T-cell (primary cell): ENCODE results near the gene DHX35. TPM values are rescaled to one million over a fixed set of nuclear protein-coding genes. Genes with fewer than 3 reads are reported as not detected.

Experiments
- ATAC-seq, 4 experiments: fragments of 200-7000 bp in 3 of 4; fragments of 150-1000 bp in 1 of 4; cut with Tn5 transposase; replicated peaks in 1 of 4; 1 replicate in 3 of 4; 2 replicates in 1 of 4; pipeline ENCODE4 v1.10.0; 2021; ENCODE audit warnings: moderate library complexity in 3 of 4, mild to moderate bottlenecking in 2 of 4, moderate number of reproducible peaks in 1 of 4
- CTCF ChIA-PET, 2 donors: fragments of 300-600 bp; sonication (Branson Sonifier 250); formaldehyde crosslinking; loops; one replicate each; lab custom pipeline; 2022; ENCODE audit warnings: antibody characterized with exemption in 2 of 2; lab: Charles Lee
- POLR2A ChIA-PET, 2 donors: fragments of 300-600 bp; sonication (Branson Sonifier 250); formaldehyde crosslinking; loops; one replicate each; lab custom pipeline; 2022; ENCODE audit warnings: antibody characterized with exemption in 2 of 2; lab: Charles Lee
- DNase-seq, 35 experiments: peaks; one replicate each; pipeline versions ENCODE4 v3.0.0 to v3.0.0-alpha.2; 2013 to 2023
- H3K27ac ChIP-seq: one replicate; pipeline ENCODE4 v1.5.1; 2013; ENCODE audit warnings: low read length
- H3K27me3 ChIP-seq, 2 experiments: replicated peaks in 1 of 2; 1 replicate in 1 of 2; 2 replicates in 1 of 2; pipeline versions ENCODE4 v1.6.1 to v1.7.0; 2013; ENCODE audit warnings: low read length in 1 of 2, mixed read lengths in 1 of 2; ENCODE audit not compliant: control insufficient read depth in 2 of 2, insufficient read depth in 2 of 2; ENCODE audit errors: extremely low read depth in 1 of 2
- H3K36me3 ChIP-seq, 2 donors: 1 replicate in 1 of 2; 2 replicates in 1 of 2; pipeline versions ENCODE4 v1.6.1 to v1.7.0; 2013; ENCODE audit warnings: low read length in 1 of 2; ENCODE audit not compliant: control insufficient read depth in 2 of 2, insufficient read depth in 1 of 2; ENCODE audit errors: extremely low read depth in 1 of 2
- H3K4me1 ChIP-seq, 2 experiments: 1 replicate in 1 of 2; 2 replicates in 1 of 2; pipeline versions ENCODE4 v1.6.1 to v1.7.0; 2013; ENCODE audit warnings: low read length in 2 of 2, mixed read lengths in 1 of 2; ENCODE audit not compliant: insufficient read depth in 2 of 2, control insufficient read depth in 1 of 2; ENCODE audit errors: extremely low read depth in 1 of 2
- H3K4me3 ChIP-seq, 2 donors: 1 replicate in 1 of 2; 2 replicates in 1 of 2; pipeline versions ENCODE4 v1.5.1 to v1.7.0; 2013; ENCODE audit warnings: mild to moderate bottlenecking in 2 of 2, low read length in 1 of 2, moderate library complexity in 1 of 2; ENCODE audit not compliant: control insufficient read depth in 1 of 2; ENCODE audit errors: extremely low read depth in 1 of 2
- H3K9me3 ChIP-seq: 2 replicates; pipeline ENCODE4 v1.7.0; 2013
- H3K27ac Mint-ChIP-seq, 2 donors: one replicate each; pipeline ENCODE4 v1.8.0; 2020 to 2021; ENCODE audit warnings: mild to moderate bottlenecking in 2 of 2, mixed read lengths in 2 of 2
- H3K27me3 Mint-ChIP-seq, 2 donors: one replicate each; pipeline ENCODE4 v1.8.0; 2021 to 2022; ENCODE audit warnings: mixed read lengths in 2 of 2
- H3K36me3 Mint-ChIP-seq: one replicate; pipeline ENCODE4 v1.8.0; 2021; ENCODE audit warnings: mixed read lengths
- H3K4me1 Mint-ChIP-seq, 3 donors: one replicate each; pipeline ENCODE4 v1.8.0; 2020 to 2022; ENCODE audit warnings: mixed read lengths in 3 of 3, mild to moderate bottlenecking in 1 of 3
- H3K4me3 Mint-ChIP-seq, 3 donors: one replicate each; pipeline ENCODE4 v1.8.0; 2020 to 2022; ENCODE audit warnings: mild to moderate bottlenecking in 3 of 3, mixed read lengths in 3 of 3, moderate library complexity in 3 of 3
- H3K9me3 Mint-ChIP-seq, 3 donors: one replicate each; pipeline ENCODE4 v1.8.0; 2020 to 2022; ENCODE audit warnings: mixed read lengths in 3 of 3
- WGBS: methylation state at CpG from one replicate; pipeline ENCODE4 v1.1.5; 2013; ENCODE audit warnings: missing lambda C conversion rate; ENCODE audit not compliant: insufficient coverage; 5-methylcytosine and 5-hydroxymethylcytosine counted together
- total RNA-seq, 35 experiments: library from RNA in 6 of 35; stranded (reverse) in 6 of 35; fragments of 120-200 nt in 1 of 35; gene quantifications; one replicate each; pipeline versions ENCODE4 v1.2.1 to v1.2.4 and lab custom pipeline; 2013 to 2026

The DHX35 gene
- total RNA-seq, 5 donors from 2014 or later (not counting 1 experiment from before 2014, with no cell fraction given): 8.6 to 11.5 (median 11.2) TPM

- no CpG with 5 or more reads among the region's 5 CpGs for WGBS
These were observed 105.5 kb downstream of the DHX35 start for GRCh38 chr20:39067526-39068216.

GRCh38 chr20:39069976-39070375, 107.8 kb downstream of the DHX35 start:
- Mint-ChIP-seq H3K4me3 (no peak overlapping the region), H3K9me3 (peaks cover 3 to 6% (median 5%) of the 10 kb centered on the region in 3 donors), H3K27me3 (peaks cover 22 to 40% of the 10 kb centered on the region in 2 donors), H3K27ac (no peak overlapping the region), H3K36me3 (no peaks in the 10 kb centered on the region), H3K4me1 (no peaks in the 10 kb centered on the region)
- Histone ChIP-seq H3K9me3 (no peaks in the 10 kb centered on the region), H3K4me3 (no peak overlapping the region), H3K36me3 (no peaks in the 10 kb centered on the region), H3K27me3 (peaks cover 0 to 28% of the 10 kb centered on the region in 2 experiments), H3K4me1 (no peaks in the 10 kb centered on the region), H3K27ac (no peak overlapping the region)
- no peak for ATAC-seq
- no peak for DNase-seq
- CTCF ChIA-PET: interaction anchor here in 1 of 2 donors (0.7 kb wide), 1 partner anchor 21 kb away, joined by 3 read pairs; no protein-coding TSS in a partner anchor
- POLR2A ChIA-PET: no interaction called here
- 67% methylated on average over 5 of the region's 6 CpGs for WGBS

More at GRCh38 chr20:39067526-39068216, 105.5 kb downstream of the DHX35 start:
- Histone ChIP-seq H3K4me1 (no peaks in the 10 kb centered on the region), H3K4me3 (no peak overlapping the region), H3K27me3 (peaks cover 0 to 29% of the 10 kb centered on the region in 2 experiments), H3K36me3 (no peaks in the 10 kb centered on the region), H3K9me3 (no peaks in the 10 kb centered on the region), H3K27ac (no peak overlapping the region)
- Mint-ChIP-seq H3K27ac (no peak overlapping the region), H3K4me1 (no peaks in the 10 kb centered on the region), H3K27me3 (peaks cover 15 to 27% of the 10 kb centered on the region in 2 donors), H3K36me3 (no peaks in the 10 kb centered on the region), H3K4me3 (no peak overlapping the region), H3K9me3 (peaks cover 3 to 6% (median 5%) of the 10 kb centered on the region in 3 donors)
- DNase-seq (no peak), ATAC-seq (no peak)
- ChIA-PET POLR2A (no interaction called here), CTCF (interaction anchor here in 1 of 2 donors (0.7 kb wide), 1 partner anchor 14 kb away, joined by 3 read pairs; no protein-coding TSS in a partner anchor)

GRCh38 chr20:39070484-39071231, 108.5 kb downstream of the DHX35 start:
- H3K36me3 ChIP-seq: no peaks in the 10 kb centered on the region
- Mint-ChIP-seq H3K36me3 (no peaks in the 10 kb centered on the region), H3K27me3 (peaks cover 22 to 44% of the 10 kb centered on the region in 2 donors), H3K27ac (no peak overlapping the region), H3K9me3 (peaks cover 3 to 6% (median 5%) of the 10 kb centered on the region in 3 donors), H3K4me1 (no peaks in the 10 kb centered on the region), H3K4me3 (no peak overlapping the region)
- ChIA-PET POLR2A (no interaction called here), CTCF (interaction anchor here in 1 of 2 donors (0.7 kb wide), 1 partner anchor 22 kb away, joined by 3 read pairs; no protein-coding TSS in a partner anchor)
- H3K9me3 ChIP-seq: no peaks in the 10 kb centered on the region
- DNase-seq (no peak), ATAC-seq (no peak)
- WGBS: 47% methylated on average over 4 of the region's 7 CpGs
- H3K4me1 ChIP-seq: no peaks in the 10 kb centered on the region
- no peak overlapping the region for H3K27ac ChIP-seq
- H3K4me3 ChIP-seq: no peak overlapping the region
- H3K27me3 ChIP-seq: peaks cover 0 to 29% of the 10 kb centered on the region in 2 experiments

GRCh38 chr20:39072132-39072531, 110.0 kb downstream of the DHX35 start:
- CTCF ChIA-PET: no interaction called here
- 85% methylated on average over 5 of the region's 11 CpGs for WGBS
- DNase-seq (no peak), ATAC-seq (no peak)
- Mint-ChIP-seq H3K4me1 (no peaks in the 10 kb centered on the region), H3K27me3 (peaks cover 30 to 49% of the 10 kb centered on the region in 2 donors), H3K27ac (no peak overlapping the region), H3K9me3 (peaks cover 3 to 6% (median 5%) of the 10 kb centered on the region in 3 donors), H3K36me3 (no peaks in the 10 kb centered on the region), H3K4me3 (no peak overlapping the region)
- POLR2A ChIA-PET: no interaction called here
- H3K4me3 ChIP-seq: no peak overlapping the region
- peaks cover 0 to 33% of the 10 kb centered on the region in 2 experiments for H3K27me3 ChIP-seq
- no peaks in the 10 kb centered on the region for H3K36me3 ChIP-seq
- no peaks in the 10 kb centered on the region for H3K9me3 ChIP-seq
- no peak overlapping the region for H3K27ac ChIP-seq
- no peaks in the 10 kb centered on the region for H3K4me1 ChIP-seq

GRCh38 chr20:39072653-39073052, 110.5 kb downstream of the DHX35 start:
- Mint-ChIP-seq H3K36me3 (no peaks in the 10 kb centered on the region), H3K4me1 (no peaks in the 10 kb centered on the region), H3K4me3 (no peak overlapping the region), H3K27ac (no peak overlapping the region), H3K9me3 (peaks cover 3 to 6% (median 5%) of the 10 kb centered on the region in 3 donors), H3K27me3 (peaks cover 33 to 53% of the 10 kb centered on the region in 2 donors)
- no peaks in the 10 kb centered on the region for H3K4me1 ChIP-seq
- H3K4me3 ChIP-seq: no peak overlapping the region
- POLR2A ChIA-PET: no interaction called here
- no peak for DNase-seq
- H3K27me3 ChIP-seq: peaks cover 0 to 33% of the 10 kb centered on the region in 2 experiments
- ATAC-seq: no peak
- H3K36me3 ChIP-seq: no peaks in the 10 kb centered on the region
- CTCF ChIA-PET: no interaction called here
- no peak overlapping the region for H3K27ac ChIP-seq
- no CpG with 5 or more reads among the region's 2 CpGs for WGBS
- H3K9me3 ChIP-seq: no peaks in the 10 kb centered on the region

- H3K9me3 ChIP-seq: no peaks in the 10 kb centered on the region
- H3K4me3 Mint-ChIP-seq: no peak overlapping the region
- H3K4me1 Mint-ChIP-seq: peaks cover 0 to 2% (median 2%) of the 10 kb centered on the region in 3 donors
- peaks cover 44 to 47% of the 10 kb centered on the region in 2 donors for H3K27me3 Mint-ChIP-seq
- H3K36me3 ChIP-seq: no peaks in the 10 kb centered on the region
- ATAC-seq (no peak), DNase-seq (no peak)
- H3K9me3 Mint-ChIP-seq: no peaks in the 10 kb centered on the region
- WGBS: 89% methylated on average over 1 of the region's 2 CpGs
- POLR2A ChIA-PET: interaction anchor here in 1 of 2 donors (0.6 kb wide), 1 partner anchor 1408 kb away, joined by 3 read pairs; no protein-coding TSS in a partner anchor
- no peak overlapping the region for H3K27ac Mint-ChIP-seq
- CTCF ChIA-PET: interaction anchor here (0.6 to 1.4 kb wide), 4 partner anchors 11 to 1247 kb away, joined by 3 to 11 read pairs (median 4); no protein-coding TSS in a partner anchor
- no peak overlapping the region for H3K27ac ChIP-seq
- peaks cover 0 to 2% of the 10 kb centered on the region in 2 experiments for H3K4me1 ChIP-seq
- H3K4me3 ChIP-seq: no peak overlapping the region
- no peaks in the 10 kb centered on the region for H3K36me3 Mint-ChIP-seq
- H3K27me3 ChIP-seq: peaks cover 0 to 23% of the 10 kb centered on the region in 2 experiments
These were observed 113.6 kb downstream of the DHX35 start for GRCh38 chr20:39075731-39076130.
